ENCODE data around the gene MAPK12. TPM values are rescaled to one million over a fixed set of nuclear protein-coding genes. Genes with fewer than 3 reads are reported as not detected.
A peak's percentile ranks its signal among the peaks of the same experiment; 100 is the strongest.

The MAPK12 gene
- polyA plus RNA-seq, 1 donor from 2014 or later: 36.7 TPM

DNA sequence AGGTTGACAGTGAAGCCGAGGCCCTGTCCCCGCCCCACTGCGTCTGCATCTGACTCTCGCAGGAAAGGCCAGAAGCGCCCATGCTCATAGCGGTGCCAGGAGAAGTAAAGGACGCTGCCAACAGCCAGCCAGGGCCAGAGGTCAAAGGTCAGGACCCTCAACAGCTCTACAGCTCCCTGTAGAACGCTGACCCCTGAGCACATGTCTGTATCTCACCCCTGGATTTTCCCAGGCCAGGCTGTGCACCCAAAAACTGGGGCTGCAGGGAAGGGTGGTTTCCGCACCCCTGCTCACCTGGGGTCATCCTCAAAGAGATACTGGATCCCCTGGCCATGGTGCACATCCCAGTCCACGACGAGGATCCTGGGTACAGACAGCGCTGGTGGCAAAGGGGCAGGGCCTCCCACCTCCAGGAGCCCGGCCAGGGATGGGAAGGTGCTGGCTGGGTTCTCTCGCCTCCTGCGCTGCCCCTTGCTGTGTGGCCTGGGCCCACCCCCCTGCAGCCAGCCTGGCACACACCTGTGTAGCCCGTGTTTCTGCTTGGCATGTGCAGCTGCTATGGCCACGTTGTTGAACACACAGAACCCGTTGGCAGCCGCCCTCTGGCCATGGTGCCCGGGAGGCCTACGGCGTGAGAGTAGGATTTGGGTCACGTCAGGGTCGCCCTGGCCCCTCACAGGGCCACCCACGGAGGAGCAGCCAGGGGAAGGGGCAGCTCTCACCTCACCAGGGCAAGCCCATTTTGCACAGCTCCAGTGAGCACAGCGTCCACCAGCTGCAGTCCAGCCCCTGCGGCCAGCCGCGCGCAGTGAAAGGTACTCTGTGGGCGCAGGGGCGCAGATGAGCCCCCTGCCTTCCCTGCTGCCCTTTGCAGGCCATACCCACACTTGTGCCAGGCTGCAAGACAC, 11.9 kb downstream of the MAPK12 start:
- no peaks in the 10 kb centered on the region for H3K9me2 ChIP-seq (ENCODE audit: insufficient read depth, low read length)
- no peaks in the 10 kb centered on the region for H3K79me2 ChIP-seq (replicated peaks; ENCODE audit: insufficient read depth, low read length)
- H3K9ac ChIP-seq (ENCODE audit: low read length): peak overlapping the region; percentile 71
- H3K4me2 ChIP-seq (ENCODE audit: low read length): no peak overlapping the region
- no peaks in the 10 kb centered on the region for H4K20me1 ChIP-seq (ENCODE audit: insufficient read depth)
- no peaks in the 10 kb centered on the region for H3K27me3 ChIP-seq (ENCODE audit: insufficient read depth, low read depth, low read length)
- peak overlapping the region; percentile 75 for H3K4me3 ChIP-seq (ENCODE audit: low read length)
- no peak overlapping the region for H2AFZ ChIP-seq (ENCODE audit: low read depth, low read length)
- no peaks in the 10 kb centered on the region for H3F3A ChIP-seq (ENCODE audit: insufficient read depth, low read length, poor library complexity, severe bottlenecking)
- no peak overlapping the region for H3K27ac ChIP-seq (ENCODE audit: low read length)
- no peaks in the 10 kb centered on the region for H3K36me3 ChIP-seq (ENCODE audit: insufficient read depth, low read length)
- no peaks in the 10 kb centered on the region for H3K9me3 ChIP-seq (ENCODE audit: low read length)
- TF ChIP-seq TAF1 (IDR thresholded peaks at IDR 0.05; ENCODE audit: low read depth) (no peak), RAD21 (conservative IDR thresholded peaks at IDR 0.05) (no peak), SMC3 (conservative IDR thresholded peaks at IDR 0.05; ENCODE audit: poor library complexity) (no peak), EZH2 (IDR thresholded peaks at IDR 0.05; ENCODE audit: borderline replicate concordance, insufficient read depth, low read length, poor library complexity, severe bottlenecking) (no peak), CTCF (IDR thresholded peaks at IDR 0.05; ENCODE audit: poor library complexity, severe bottlenecking) (no peak), EP300 (conservative IDR thresholded peaks at IDR 0.05; ENCODE audit: poor library complexity, severe bottlenecking) (no peak), POLR2AphosphoS5 (IDR thresholded peaks at IDR 0.05) (no peak), MXI1 (conservative IDR thresholded peaks at IDR 0.05; ENCODE audit: poor library complexity, severe bottlenecking) (no peak)
- TF ChIP-seq, protein P1, sequence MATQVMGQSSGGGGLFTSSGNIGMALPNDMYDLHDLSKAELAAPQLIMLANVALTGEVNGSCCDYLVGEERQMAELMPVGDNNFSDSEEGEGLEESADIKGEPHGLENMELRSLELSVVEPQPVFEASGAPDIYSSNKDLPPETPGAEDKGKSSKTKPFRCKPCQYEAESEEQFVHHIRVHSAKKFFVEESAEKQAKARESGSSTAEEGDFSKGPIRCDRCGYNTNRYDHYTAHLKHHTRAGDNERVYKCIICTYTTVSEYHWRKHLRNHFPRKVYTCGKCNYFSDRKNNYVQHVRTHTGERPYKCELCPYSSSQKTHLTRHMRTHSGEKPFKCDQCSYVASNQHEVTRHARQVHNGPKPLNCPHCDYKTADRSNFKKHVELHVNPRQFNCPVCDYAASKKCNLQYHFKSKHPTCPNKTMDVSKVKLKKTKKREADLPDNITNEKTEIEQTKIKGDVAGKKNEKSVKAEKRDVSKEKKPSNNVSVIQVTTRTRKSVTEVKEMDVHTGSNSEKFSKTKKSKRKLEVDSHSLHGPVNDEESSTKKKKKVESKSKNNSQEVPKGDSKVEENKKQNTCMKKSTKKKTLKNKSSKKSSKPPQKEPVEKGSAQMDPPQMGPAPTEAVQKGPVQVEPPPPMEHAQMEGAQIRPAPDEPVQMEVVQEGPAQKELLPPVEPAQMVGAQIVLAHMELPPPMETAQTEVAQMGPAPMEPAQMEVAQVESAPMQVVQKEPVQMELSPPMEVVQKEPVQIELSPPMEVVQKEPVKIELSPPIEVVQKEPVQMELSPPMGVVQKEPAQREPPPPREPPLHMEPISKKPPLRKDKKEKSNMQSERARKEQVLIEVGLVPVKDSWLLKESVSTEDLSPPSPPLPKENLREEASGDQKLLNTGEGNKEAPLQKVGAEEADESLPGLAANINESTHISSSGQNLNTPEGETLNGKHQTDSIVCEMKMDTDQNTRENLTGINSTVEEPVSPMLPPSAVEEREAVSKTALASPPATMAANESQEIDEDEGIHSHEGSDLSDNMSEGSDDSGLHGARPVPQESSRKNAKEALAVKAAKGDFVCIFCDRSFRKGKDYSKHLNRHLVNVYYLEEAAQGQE (IDR thresholded peaks at IDR 0.05; ENCODE audit: borderline replicate concordance): no peak

DNA sequence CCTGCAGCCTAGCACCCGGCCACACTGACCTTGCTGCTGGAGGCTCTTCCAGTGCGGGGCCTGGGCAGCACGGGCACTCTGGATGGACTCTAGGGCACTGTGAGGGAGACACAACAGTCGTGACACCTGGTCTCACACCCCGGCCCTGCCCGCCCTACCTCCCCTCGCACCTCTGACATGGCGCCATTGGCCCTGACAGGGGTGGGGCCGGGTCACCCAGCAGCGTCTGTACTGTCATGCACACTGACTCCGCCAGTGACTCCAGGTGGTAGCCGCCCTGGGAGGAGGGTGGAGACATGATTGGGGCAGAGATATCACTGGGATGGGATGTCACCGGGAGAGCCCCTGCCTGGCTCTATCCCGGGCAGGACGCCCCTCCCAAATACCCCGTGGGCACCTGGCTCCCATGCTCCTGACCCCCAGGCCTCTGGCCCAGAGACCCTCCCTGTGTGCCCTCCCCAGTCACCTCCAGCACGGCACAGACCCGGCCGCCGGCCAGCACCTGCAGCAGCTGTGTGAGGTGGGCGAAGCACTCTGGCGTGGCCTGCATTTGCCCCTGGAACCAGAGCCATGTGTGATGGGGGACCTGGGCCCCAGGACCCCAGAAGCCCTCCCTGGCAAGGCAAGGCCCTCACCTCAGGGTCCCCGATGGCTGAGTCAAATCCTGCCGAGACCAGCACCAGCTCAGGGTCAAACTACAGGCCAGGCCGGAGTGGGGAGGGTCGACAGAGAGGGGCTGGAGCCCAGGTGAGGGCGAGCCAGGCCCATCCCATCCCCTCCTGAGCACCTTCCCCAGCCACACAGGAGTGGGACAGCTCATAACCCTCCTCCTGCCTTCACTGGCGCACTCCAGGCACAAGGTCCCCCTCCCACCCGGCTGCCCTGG, 13.0 kb downstream of the MAPK12 start:
- H3K27ac ChIP-seq (ENCODE audit: low read length): no peak overlapping the region
- no peaks in the 10 kb centered on the region for H4K20me1 ChIP-seq (ENCODE audit: insufficient read depth)

More for the DNA sequence above, 13.0 kb downstream of the MAPK12 start:
- Histone ChIP-seq H3K27me3 (ENCODE audit: insufficient read depth, low read depth, low read length) (no peaks in the 10 kb centered on the region), H3K36me3 (ENCODE audit: insufficient read depth, low read length) (no peaks in the 10 kb centered on the region), H3K4me3 (ENCODE audit: low read length) (no peak overlapping the region), H3K4me2 (ENCODE audit: low read length) (no peak overlapping the region), H3K9ac (ENCODE audit: low read length) (no peak overlapping the region), H3K9me3 (ENCODE audit: low read length) (no peaks in the 10 kb centered on the region), H3F3A (ENCODE audit: insufficient read depth, low read length, poor library complexity, severe bottlenecking) (no peaks in the 10 kb centered on the region), H3K9me2 (ENCODE audit: insufficient read depth, low read length) (no peaks in the 10 kb centered on the region), H2AFZ (ENCODE audit: low read depth, low read length) (no peak overlapping the region), H3K79me2 (replicated peaks; ENCODE audit: insufficient read depth, low read length) (peaks cover 9% of the 10 kb centered on the region)
- TF ChIP-seq POLR2AphosphoS5 (IDR thresholded peaks at IDR 0.05) (no peak), EP300 (conservative IDR thresholded peaks at IDR 0.05; ENCODE audit: poor library complexity, severe bottlenecking) (no peak), MXI1 (conservative IDR thresholded peaks at IDR 0.05; ENCODE audit: poor library complexity, severe bottlenecking) (no peak), SMC3 (conservative IDR thresholded peaks at IDR 0.05; ENCODE audit: poor library complexity) (no peak)
